NT2/D1 (cell line): ENCODE results near the gene GARNL3.
A peak's percentile ranks its signal among the peaks of the same experiment; 100 is the strongest.

Source experiments
- DNase-seq: peaks from one replicate; pipeline ENCODE4 v3.0.0-alpha.2; 2011; ENCODE audit warnings: low read depth, low spot score
- H3K27me3 ChIP-seq: 2 replicates; pipeline ENCODE4 v1.6.0; 2011; ENCODE audit warnings: mild to moderate bottlenecking; ENCODE audit not compliant: insufficient read length, insufficient read depth
- H3K36me3 ChIP-seq: 2 replicates; pipeline ENCODE4 v1.6.1; 2011; ENCODE audit warnings: mild to moderate bottlenecking, low read length, mixed read lengths; ENCODE audit not compliant: insufficient read depth, insufficient read length
- H3K4me1 ChIP-seq: 2 replicates; pipeline ENCODE4 v1.5.1; 2011; ENCODE audit not compliant: insufficient read depth, insufficient read length
- H3K4me3 ChIP-seq: 2 replicates; pipeline ENCODE4 v1.5.1; 2011; ENCODE audit warnings: low read depth; ENCODE audit not compliant: insufficient read length
- H3K9ac ChIP-seq: 2 replicates; pipeline ENCODE4 v1.6.0; 2011; ENCODE audit warnings: low read depth; ENCODE audit not compliant: insufficient read length
- H3K9me3 ChIP-seq: 2 replicates; pipeline ENCODE4 v1.5.1; 2011; ENCODE audit warnings: mild to moderate bottlenecking, low read length; ENCODE audit not compliant: insufficient read depth
- SUZ12 ChIP-seq: IDR thresholded peaks from 2 replicates; pipeline ENCODE4 v1.6.1; 2011; ENCODE audit not compliant: insufficient read length, insufficient read depth; ENCODE audit errors: extremely low read depth
- YY1 ChIP-seq: IDR thresholded peaks from 2 replicates; pipeline ENCODE4 v1.6.1; 2011; ENCODE audit not compliant: insufficient read length, insufficient read depth
- ZNF274 ChIP-seq: IDR thresholded peaks from 2 replicates; pipeline ENCODE4 v1.6.1; 2011; ENCODE audit warnings: mild to moderate bottlenecking, low read depth, low read length

GARNL3 gene

DNA sequence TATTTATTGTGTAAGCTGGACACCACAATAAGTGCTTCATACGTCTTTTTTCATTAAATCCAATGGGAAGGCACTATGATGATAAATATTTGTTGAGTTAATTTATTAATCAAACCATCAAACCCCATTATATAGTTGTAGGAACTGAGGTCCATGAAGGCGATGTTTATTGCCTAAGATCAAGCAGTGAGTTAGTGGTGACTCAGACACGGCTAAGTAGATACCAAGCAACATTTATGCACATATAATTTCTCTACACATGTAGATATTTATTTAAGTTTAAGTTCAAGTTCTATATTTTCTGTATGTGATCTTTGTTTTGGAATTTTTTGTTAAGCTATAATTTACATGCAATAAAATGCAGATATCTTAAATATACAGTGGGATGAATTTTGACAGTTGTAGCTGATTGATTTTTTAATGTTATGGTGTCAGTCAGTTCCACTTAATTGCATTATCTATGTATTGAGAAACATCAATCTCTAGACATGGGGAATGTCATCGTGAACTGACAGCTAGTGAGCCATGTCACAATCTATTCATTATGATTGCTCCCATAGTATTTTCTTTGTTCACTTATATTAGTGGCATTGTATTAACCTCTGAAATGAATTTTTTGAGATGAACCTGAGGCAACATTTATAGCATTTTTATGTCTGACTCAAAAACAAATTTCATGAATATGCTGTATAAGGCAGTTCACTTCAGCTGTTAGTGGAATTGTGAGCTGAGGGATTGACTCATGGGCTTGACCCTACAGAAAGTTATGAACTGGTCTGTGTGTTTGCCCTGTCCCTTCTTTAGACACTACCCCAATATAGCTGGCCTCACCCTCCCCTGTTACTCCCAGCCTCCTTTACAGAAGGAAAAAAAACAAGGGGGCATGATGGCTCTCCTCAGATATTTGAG is 11.9 kb upstream of the GARNL3 start:
- DNase-seq = no peak
- H3K4me1 ChIP-seq = peaks cover 3% of the 10 kb centered on the region
- no peaks in the 10 kb centered on the region for H3K27me3 ChIP-seq
- H3K36me3 ChIP-seq = peaks cover 10% of the 10 kb centered on the region
- H3K9ac ChIP-seq = no peak overlapping the region
- TF ChIP-seq YY1 (no peak), SUZ12 (no peak), ZNF274 (no peak)
- H3K4me3 ChIP-seq = no peak overlapping the region
- no peaks in the 10 kb centered on the region for H3K9me3 ChIP-seq

DNA sequence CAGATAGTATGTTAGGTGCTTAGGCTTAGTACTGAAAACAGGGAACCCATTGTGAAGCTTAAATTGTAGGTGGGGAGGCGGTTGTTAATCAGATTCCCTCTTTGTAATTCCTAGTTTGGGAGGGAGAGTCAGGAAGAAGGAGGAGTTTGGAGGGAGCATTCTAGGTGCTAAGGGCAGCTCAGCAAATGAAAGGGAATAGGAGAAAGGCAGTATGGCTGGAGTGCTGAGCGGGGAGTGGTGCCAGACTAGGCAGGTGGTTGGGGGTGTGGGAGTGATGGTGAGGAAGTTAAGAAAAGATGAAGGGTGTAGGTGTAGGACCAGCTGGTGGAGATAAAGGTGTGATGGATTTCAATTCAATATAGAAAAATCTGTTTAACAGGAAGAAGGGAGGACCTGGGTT is 11.1 kb upstream of the GARNL3 start:
- H3K4me1 ChIP-seq = peaks cover 3% of the 10 kb centered on the region
- no peak for TF ChIP-seq YY1
- no peak for TF ChIP-seq ZNF274
- TF ChIP-seq SUZ12 = no peak
- peak; percentile 63 for DNase-seq
- no peak overlapping the region for H3K9ac ChIP-seq
- no peak overlapping the region for H3K4me3 ChIP-seq
- no peaks in the 10 kb centered on the region for H3K9me3 ChIP-seq
- H3K27me3 ChIP-seq = no peaks in the 10 kb centered on the region
- H3K36me3 ChIP-seq = peaks cover 10% of the 10 kb centered on the region

DNA sequence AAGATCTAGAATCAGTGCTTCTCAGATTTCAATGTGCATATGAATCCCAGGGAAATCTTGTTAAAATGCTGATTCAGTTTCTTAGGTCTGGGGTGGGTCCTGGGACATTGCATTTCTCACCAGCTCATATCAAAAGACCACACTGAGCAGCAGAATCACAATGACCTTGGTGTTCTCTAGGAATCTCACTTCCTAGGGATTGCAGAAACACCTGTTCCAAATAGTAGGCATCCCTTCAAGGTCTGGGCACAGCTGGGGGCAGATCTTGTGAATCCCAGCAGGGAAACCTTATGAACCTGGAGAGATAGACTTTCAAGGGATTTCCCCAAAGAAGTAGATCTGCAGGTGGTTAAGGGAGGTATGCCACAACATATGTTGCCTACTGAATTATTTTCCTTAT is 8.9 kb upstream of the GARNL3 start:
- TF ChIP-seq ZNF274 = no peak
- TF ChIP-seq SUZ12 = no peak
- TF ChIP-seq YY1 = no peak
- H3K27me3 ChIP-seq = no peaks in the 10 kb centered on the region
- DNase-seq = no peak
- H3K36me3 ChIP-seq = peaks cover 7% of the 10 kb centered on the region
- H3K4me3 ChIP-seq = no peak overlapping the region
- peaks cover 3% of the 10 kb centered on the region for H3K4me1 ChIP-seq
- no peak overlapping the region for H3K9ac ChIP-seq
- H3K9me3 ChIP-seq = no peaks in the 10 kb centered on the region

DNA sequence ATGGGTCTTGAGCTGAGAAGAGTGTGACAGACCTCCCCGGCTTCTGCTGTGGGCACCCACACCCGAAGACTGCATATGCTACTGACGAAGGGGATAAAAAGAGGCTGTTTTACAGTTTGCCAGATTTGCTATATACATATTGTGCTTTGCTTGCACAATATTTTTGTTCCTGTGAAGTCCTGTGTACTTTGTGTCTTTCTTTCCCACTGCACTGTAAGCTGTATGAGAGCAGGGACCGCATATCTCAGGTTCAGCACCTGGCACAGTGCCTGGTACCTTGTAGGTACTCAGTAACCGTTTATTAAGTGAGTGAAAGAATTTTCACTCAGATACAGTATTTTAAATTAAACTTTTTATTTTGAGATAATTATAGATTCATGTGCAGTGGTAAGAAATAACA is 8.2 kb upstream of the GARNL3 start:
- no peak for DNase-seq
- Histone ChIP-seq H3K4me3 (no peak overlapping the region), H3K9me3 (no peaks in the 10 kb centered on the region), H3K9ac (no peak overlapping the region), H3K27me3 (no peaks in the 10 kb centered on the region), H3K4me1 (peaks cover 3% of the 10 kb centered on the region), H3K36me3 (peaks cover 6% of the 10 kb centered on the region)
- TF ChIP-seq ZNF274 (no peak), SUZ12 (no peak), YY1 (no peak)

DNA sequence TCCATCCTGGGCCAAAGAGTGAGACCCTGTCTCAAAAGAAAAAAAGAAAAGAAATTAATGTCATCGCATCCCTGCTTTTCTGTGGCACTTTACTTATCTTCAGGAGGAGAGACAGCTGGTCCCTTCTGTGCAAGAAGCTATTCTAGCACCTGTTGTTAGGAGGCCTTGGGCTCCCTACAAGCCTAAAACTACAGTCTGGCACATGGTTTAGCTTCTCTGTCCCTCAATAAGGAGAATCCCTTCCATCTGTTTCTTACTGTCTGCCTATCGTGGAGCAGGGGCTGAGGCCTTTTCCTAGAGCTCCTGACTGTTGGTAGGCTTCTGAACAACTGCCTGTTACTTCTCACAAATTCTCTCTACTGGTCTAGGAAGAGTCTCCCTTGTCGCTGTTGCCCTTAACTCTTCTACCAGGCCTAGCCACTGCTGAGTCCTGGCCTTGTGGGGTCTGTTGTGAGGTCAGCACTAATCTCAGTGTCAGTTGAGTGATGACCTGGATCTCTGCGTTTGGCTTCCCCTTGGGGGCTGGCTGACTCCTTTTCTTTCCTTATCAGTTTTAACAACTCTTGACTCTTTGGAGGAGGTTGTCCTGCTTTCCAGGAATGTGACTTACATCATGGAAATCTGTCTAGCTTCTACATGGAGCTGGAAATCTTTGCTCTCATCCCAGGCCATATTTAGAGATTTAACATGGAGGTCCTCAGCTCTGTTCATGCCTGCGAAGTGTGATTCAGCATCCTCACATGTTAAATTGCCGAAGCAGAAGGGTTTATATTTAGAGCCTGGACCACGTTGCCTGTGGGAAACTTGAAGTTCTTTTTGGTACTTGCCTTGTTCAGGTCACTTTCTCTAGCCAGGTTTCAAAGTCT is 5.7 kb upstream of the GARNL3 start:
- Histone ChIP-seq H3K4me1 (peaks cover 3% of the 10 kb centered on the region), H3K9ac (no peak overlapping the region), H3K9me3 (no peaks in the 10 kb centered on the region), H3K4me3 (no peak overlapping the region), H3K27me3 (no peaks in the 10 kb centered on the region), H3K36me3 (peaks cover 6% of the 10 kb centered on the region)
- no peak for TF ChIP-seq ZNF274
- TF ChIP-seq SUZ12 = no peak
- no peak for TF ChIP-seq YY1
- no peak for DNase-seq

DNA sequence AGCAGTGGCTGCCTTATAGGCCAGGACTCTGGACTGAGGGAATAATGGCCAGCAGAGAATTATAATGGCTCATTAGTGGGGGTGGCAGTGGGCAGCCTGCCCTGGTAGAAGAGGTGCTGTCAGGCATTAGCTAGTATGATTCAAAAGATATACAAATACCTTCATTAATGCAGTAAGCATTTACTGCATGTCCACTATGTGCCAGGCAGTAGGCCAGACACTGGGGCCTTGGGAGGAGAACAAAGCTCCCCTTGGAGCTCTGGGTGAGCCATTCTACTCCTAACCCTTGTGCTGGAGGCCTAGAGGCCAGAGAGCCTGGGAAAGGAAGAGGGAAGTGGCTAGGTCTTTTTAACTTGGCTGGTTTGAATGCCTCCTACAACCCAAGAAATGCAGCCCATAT is 2.0 kb upstream of the GARNL3 start:
- Histone ChIP-seq H3K27me3 (no peaks in the 10 kb centered on the region), H3K9me3 (no peaks in the 10 kb centered on the region), H3K4me3 (no peak overlapping the region), H3K36me3 (no peaks in the 10 kb centered on the region), H3K9ac (no peak overlapping the region), H3K4me1 (no peaks in the 10 kb centered on the region)
- TF ChIP-seq ZNF274 (no peak), YY1 (no peak), SUZ12 (no peak)
- no peak for DNase-seq

DNA sequence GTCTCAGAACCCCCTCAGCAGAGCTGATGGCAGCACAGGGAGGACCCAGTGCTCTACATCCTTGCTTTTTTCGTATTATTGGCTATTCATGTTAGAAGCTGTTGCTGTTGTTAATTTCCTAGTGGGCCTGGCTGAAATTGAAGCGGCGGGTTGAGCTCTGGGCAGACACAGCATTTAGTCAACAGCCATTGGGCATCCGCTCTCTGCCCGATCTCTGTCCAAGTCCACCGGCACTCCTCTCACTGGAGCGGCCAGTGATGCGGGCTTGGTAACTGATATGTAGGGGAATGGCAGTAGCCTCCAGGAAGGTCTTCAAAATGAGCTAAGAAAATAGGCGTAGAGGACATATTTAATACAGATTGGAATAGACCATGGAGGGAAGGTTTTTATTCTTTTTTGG is 1.3 kb upstream of the GARNL3 start:
- H3K9ac ChIP-seq = no peak overlapping the region

More for the DNA sequence above, 1.3 kb upstream of the GARNL3 start:
- Histone ChIP-seq H3K4me3 (no peak overlapping the region), H3K36me3 (peaks cover 3% of the 10 kb centered on the region), H3K4me1 (no peaks in the 10 kb centered on the region), H3K27me3 (no peaks in the 10 kb centered on the region), H3K9me3 (no peaks in the 10 kb centered on the region)
- no peak for DNase-seq
- no peak for TF ChIP-seq SUZ12
- TF ChIP-seq ZNF274 = no peak
- no peak for TF ChIP-seq YY1
